CD4-positive, alpha-beta memory T cell (primary cell): ENCODE results near the gene LCTL. TPM values are rescaled to one million over a fixed set of nuclear protein-coding genes. Genes with fewer than 3 reads are reported as not detected.

Experiments
- CTCF ChIA-PET: fragments of 350-600 bp; sonication (Branson Sonifier 250); formaldehyde crosslinking; loops from one replicate; lab custom pipeline; 2021; ENCODE audit warnings: inconsistent platforms; ENCODE audit not compliant: partially characterized antibody; lab: Charles Lee
- POLR2A ChIA-PET: fragments of 350-600 bp; sonication (Branson Sonifier 250); formaldehyde crosslinking; loops from one replicate; lab custom pipeline; 2021; ENCODE audit not compliant: partially characterized antibody; lab: Charles Lee
- DNase-seq, 5 donors: peaks; one replicate each; pipeline versions ENCODE4 v3.0.0 to v3.0.0-alpha.2; 2020 to 2022; ENCODE audit warnings: mixed read lengths in 1 of 5
- H3K27ac ChIP-seq: one replicate; pipeline ENCODE4 v1.7.0; 2013; ENCODE audit warnings: low read depth, low read length
- H3K27me3 ChIP-seq: 2 replicates; pipeline ENCODE4 v1.7.0; 2013; ENCODE audit warnings: mild to moderate bottlenecking, low read length, moderate library complexity; ENCODE audit not compliant: insufficient read depth
- H3K36me3 ChIP-seq: 2 replicates; pipeline ENCODE4 v1.7.0; 2013; ENCODE audit warnings: mild to moderate bottlenecking, low read length, moderate library complexity; ENCODE audit not compliant: insufficient read depth
- H3K4me1 ChIP-seq: 2 replicates; pipeline ENCODE4 v1.7.0; 2013; ENCODE audit warnings: mild to moderate bottlenecking, low read length, moderate library complexity; ENCODE audit not compliant: insufficient read depth
- H3K4me3 ChIP-seq, 2 donors: one replicate each; pipeline ENCODE4 v1.7.0; 2013; ENCODE audit warnings: low read length in 2 of 2, mild to moderate bottlenecking in 1 of 2
- H3K9me3 ChIP-seq, 2 donors: one replicate each; pipeline ENCODE4 v1.7.0; 2013; ENCODE audit warnings: low read length in 2 of 2, control low read depth in 1 of 2; ENCODE audit not compliant: control insufficient read depth in 1 of 2
- H3K27ac Mint-ChIP-seq, 7 donors: one replicate each; pipeline ENCODE4 v1.8.0; 2020 to 2021; ENCODE audit warnings: mixed read lengths in 7 of 7, mild to moderate bottlenecking in 6 of 7, inconsistent platforms in 3 of 7, moderate library complexity in 3 of 7
- H3K27me3 Mint-ChIP-seq, 2 donors: one replicate each; pipeline ENCODE4 v1.8.0; 2020 to 2021; ENCODE audit warnings: mixed read lengths in 2 of 2
- H3K36me3 Mint-ChIP-seq, 2 donors: one replicate each; pipeline ENCODE4 v1.8.0; 2020 to 2021; ENCODE audit warnings: mixed read lengths in 2 of 2, inconsistent platforms in 1 of 2, mild to moderate bottlenecking in 1 of 2
- H3K4me1 Mint-ChIP-seq, 4 donors: one replicate each; pipeline ENCODE4 v1.8.0; 2020 to 2021; ENCODE audit warnings: mixed read lengths in 4 of 4, mild to moderate bottlenecking in 1 of 4
- H3K4me3 Mint-ChIP-seq, 8 donors: one replicate each; pipeline ENCODE4 v1.8.0; 2020 to 2021; ENCODE audit warnings: mixed read lengths in 8 of 8, mild to moderate bottlenecking in 7 of 8, moderate library complexity in 6 of 8, inconsistent platforms in 3 of 8
- H3K9me3 Mint-ChIP-seq, 8 donors: one replicate each; pipeline ENCODE4 v1.8.0; 2020 to 2021; ENCODE audit warnings: mixed read lengths in 8 of 8, mild to moderate bottlenecking in 5 of 8, inconsistent platforms in 3 of 8, moderate library complexity in 1 of 8
- intact Hi-C: fragments of 100-400 bp; cut with micrococcal nuclease; formaldehyde crosslinking; loops from one replicate; pipeline ENCODE4 v1.15.1; 2023
- polyA plus RNA-seq, 2 donors: library from polyadenylated mRNA; unstranded; fragments of 300-500 nt; fragmentation: Illumina TruSeq; gene quantifications; one replicate each; pipeline ENCODE4 v1.2.3, GENCODE V29; 2021
- total RNA-seq, 2 experiments: library from RNA; stranded (reverse); gene quantifications; one replicate each; pipeline ENCODE4 v1.2.3, GENCODE V29; 2021

The LCTL gene
- total and polyA plus RNA-seq, 4 experiments from 2014 or later, result not detected

DNA sequence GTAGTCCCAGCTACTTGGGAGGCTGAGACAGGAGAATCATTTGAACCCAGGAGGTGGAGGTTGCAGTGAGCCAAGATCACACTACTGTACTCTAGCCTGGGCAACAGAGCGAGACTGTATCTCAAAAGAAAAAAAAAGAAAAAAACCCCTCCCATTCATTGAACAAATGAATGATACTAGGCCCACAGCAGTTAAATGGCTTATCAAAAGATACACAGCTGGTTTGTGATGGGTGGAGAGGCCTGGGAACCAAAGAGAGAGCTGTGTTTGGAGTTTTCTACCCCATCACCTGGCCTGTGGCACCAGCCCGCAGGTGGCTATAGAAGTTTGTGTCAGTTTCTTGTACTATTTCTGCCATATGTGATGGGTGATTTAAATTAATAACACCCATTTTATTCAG, 43.1 kb upstream of the LCTL start:
- Mint-ChIP-seq H3K27ac (no peak overlapping the region), H3K4me3 (no peak overlapping the region), H3K27me3 (peaks cover 0 to 3% of the 10 kb centered on the region in 2 donors), H3K9me3 (peaks cover 0 to 2% (median 0%) of the 10 kb centered on the region in 8 donors), H3K36me3 (no peaks in the 10 kb centered on the region), H3K4me1 (peaks cover 0 to 1% (median under 1%) of the 10 kb centered on the region in 4 donors)
- intact Hi-C loops, result no loop called here
- ChIA-PET POLR2A (no interaction called here), CTCF (interaction anchor here (2.3 to 8.5 kb wide), 2 partner anchors 10 to 242 kb away, joined by 6 to 65 read pairs; no protein-coding TSS in a partner anchor)
- no peaks in the 10 kb centered on the region for H3K36me3 ChIP-seq
- no peaks in the 10 kb centered on the region for H3K27me3 ChIP-seq
- H3K4me3 ChIP-seq, result no peak overlapping the region
- DNase-seq, result no peak
- H3K9me3 ChIP-seq, result no peaks in the 10 kb centered on the region
- no peak overlapping the region for H3K27ac ChIP-seq
- H3K4me1 ChIP-seq, result no peaks in the 10 kb centered on the region

DNA sequence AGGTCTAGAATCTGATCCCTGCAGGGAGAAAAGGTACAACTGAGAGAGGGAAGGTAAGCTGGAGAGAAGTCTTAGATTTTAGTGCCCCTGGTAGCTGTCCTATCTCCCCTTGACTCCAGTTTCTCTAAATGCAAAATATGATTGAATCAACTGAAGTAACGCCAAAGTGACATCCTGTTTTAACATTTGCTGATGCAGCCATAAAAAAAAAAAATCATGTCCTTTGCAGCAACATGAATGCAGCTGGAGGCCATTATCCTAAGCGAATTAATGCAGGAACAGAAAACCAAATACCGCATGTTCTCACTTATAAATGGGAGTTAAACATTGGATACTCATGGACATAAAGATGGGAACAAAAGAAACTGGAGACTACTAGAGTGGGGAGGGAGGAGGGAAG, 42.4 kb upstream of the LCTL start:
- DNase-seq, result no peak
- Mint-ChIP-seq H3K9me3 (peaks cover 0 to 2% (median 0%) of the 10 kb centered on the region in 8 donors), H3K4me3 (no peak overlapping the region), H3K27ac (no peak overlapping the region), H3K36me3 (no peaks in the 10 kb centered on the region), H3K4me1 (peaks cover 0 to 1% (median 0%) of the 10 kb centered on the region in 4 donors), H3K27me3 (peaks cover 0 to 3% of the 10 kb centered on the region in 2 donors)
- Histone ChIP-seq H3K27me3 (no peaks in the 10 kb centered on the region), H3K36me3 (no peaks in the 10 kb centered on the region), H3K27ac (no peak overlapping the region), H3K4me1 (no peaks in the 10 kb centered on the region), H3K4me3 (no peak overlapping the region), H3K9me3 (no peaks in the 10 kb centered on the region)
- ChIA-PET POLR2A (no interaction called here), CTCF (interaction anchor here (1.7 to 8.5 kb wide), 3 partner anchors 8 to 243 kb away, joined by 3 to 65 read pairs (median 13); no protein-coding TSS in a partner anchor)
- intact Hi-C loops, result no loop called here

DNA sequence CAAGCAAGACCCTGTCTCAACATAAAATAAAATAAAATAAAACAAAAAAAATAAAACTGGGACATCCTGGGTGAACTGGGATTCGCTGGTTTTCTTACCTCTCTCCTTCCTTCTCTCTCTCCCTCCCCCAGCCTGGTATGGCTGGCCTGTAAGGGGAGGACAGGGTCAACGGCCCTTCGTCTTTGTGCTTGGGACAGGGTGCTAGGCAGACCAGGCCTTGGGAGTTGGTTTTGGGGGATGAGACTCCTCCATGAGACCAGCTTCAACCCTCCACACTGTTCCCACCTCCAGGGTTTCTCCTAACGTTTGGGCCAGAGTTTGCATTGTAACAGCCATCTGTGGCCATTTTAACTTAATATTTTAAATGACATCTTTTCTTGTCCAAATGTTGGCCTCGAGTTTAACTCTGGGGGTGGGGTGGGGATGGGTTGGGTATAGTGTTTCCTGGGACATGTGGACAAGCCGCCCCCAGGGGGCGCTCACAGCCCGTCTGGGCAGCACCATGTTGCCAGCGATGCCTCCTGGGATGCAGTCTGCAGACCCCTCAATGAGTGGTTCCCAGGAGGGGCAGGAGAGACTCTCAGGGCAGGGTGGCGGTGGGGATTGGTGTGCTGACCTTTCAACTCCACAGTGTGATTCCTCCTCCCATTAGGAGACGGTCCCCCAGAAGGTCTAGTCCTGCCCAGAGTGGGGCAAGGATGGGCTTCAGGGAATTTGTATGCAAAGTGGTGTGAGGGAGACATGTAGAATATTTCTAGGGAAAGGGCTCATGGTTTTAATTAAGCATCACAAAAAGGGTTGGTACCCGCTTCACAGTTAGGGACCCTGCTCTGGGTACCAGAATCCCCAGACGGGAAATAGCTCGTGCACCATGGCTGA, 37.7 kb upstream of the LCTL start:
- Histone ChIP-seq H3K4me1 (no peaks in the 10 kb centered on the region), H3K27me3 (no peaks in the 10 kb centered on the region), H3K27ac (no peak overlapping the region), H3K4me3 (no peak overlapping the region), H3K36me3 (no peaks in the 10 kb centered on the region), H3K9me3 (no peaks in the 10 kb centered on the region)
- Mint-ChIP-seq H3K4me1 (peaks cover 0 to under 1% (median under 1%) of the 10 kb centered on the region in 4 donors), H3K9me3 (peaks cover 0 to 1% (median 0%) of the 10 kb centered on the region in 8 donors), H3K36me3 (no peaks in the 10 kb centered on the region), H3K27me3 (peaks cover 5 to 12% of the 10 kb centered on the region in 2 donors), H3K4me3 (no peak overlapping the region), H3K27ac (no peak overlapping the region)
- POLR2A ChIA-PET, result no interaction called here
- intact Hi-C loops, result loop anchor here (1.0 kb wide), 1 partner anchor 248 kb away; no protein-coding TSS in a partner anchor
- CTCF ChIA-PET, result interaction anchor here (0.7 to 8.5 kb wide), 5 partner anchors 11 to 248 kb away, joined by 3 to 65 read pairs (median 5); no protein-coding TSS in a partner anchor
- DNase-seq, result peak in 4 of 5 donors; percentile 41 to 49 (median 48)

DNA sequence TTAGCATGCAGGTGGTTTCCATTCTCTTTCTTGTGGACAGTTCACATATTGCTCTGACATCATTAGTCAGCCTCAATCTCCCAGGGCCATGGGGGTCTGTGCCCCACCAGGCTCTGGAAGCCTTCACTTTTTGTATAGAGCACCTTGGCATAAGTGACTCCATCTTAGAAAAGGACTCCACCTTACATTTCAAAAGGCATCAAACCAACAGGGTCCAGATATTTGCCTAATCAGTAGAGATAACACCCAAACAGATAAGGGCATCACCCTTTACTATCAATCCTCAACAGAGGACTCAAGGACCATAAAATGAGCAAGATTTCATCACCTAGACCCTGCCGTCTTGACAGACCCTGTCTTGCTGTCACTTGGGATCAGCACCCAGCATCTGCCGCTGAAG, 35.7 kb upstream of the LCTL start:
- no peaks in the 10 kb centered on the region for H3K36me3 ChIP-seq
- CTCF ChIA-PET, result no interaction called here
- H3K27me3 ChIP-seq, result no peaks in the 10 kb centered on the region
- no peak overlapping the region for H3K4me3 ChIP-seq
- no peaks in the 10 kb centered on the region for H3K9me3 ChIP-seq
- Mint-ChIP-seq H3K27me3 (peaks cover 5 to 12% of the 10 kb centered on the region in 2 donors), H3K4me3 (no peak overlapping the region), H3K36me3 (no peaks in the 10 kb centered on the region), H3K27ac (no peak overlapping the region), H3K4me1 (peaks cover 3 to 5% (median 5%) of the 10 kb centered on the region in 4 donors), H3K9me3 (no peaks in the 10 kb centered on the region)
- no peaks in the 10 kb centered on the region for H3K4me1 ChIP-seq
- POLR2A ChIA-PET, result no interaction called here
- intact Hi-C loops, result no loop called here
- DNase-seq, result no peak
- no peak overlapping the region for H3K27ac ChIP-seq

DNA sequence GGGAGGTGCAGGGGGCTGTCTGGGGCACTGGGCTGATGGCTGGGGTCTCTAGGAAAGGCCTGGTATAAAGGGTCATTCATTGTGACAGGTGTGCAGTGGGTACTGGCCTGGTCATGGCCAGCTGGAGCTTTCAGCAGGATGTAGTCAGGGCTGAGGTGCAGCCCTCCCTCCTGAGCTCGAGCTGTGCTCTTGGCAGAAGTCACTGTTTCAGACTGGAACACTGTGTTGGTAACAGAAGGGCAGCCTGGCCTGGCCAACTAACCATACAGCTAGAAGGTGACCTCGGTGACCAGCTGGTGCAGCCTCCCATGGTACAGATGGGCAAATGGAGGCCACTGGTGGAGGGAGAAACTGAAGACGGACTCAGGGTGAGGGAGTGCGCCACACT, 34.4 kb upstream of the LCTL start:
- no peaks in the 10 kb centered on the region for H3K4me1 ChIP-seq
- CTCF ChIA-PET, result interaction anchor here (1.1 to 1.5 kb wide), 2 partner anchors 18 to 252 kb away, joined by 3 to 7 read pairs; no protein-coding TSS in a partner anchor
- H3K36me3 ChIP-seq, result no peaks in the 10 kb centered on the region
- Mint-ChIP-seq H3K36me3 (no peaks in the 10 kb centered on the region), H3K4me3 (no peak overlapping the region), H3K4me1 (peaks cover 3 to 5% (median 5%) of the 10 kb centered on the region in 4 donors), H3K9me3 (no peaks in the 10 kb centered on the region), H3K27ac (no peak overlapping the region), H3K27me3 (peaks cover 5 to 12% of the 10 kb centered on the region in 2 donors)
- no peak overlapping the region for H3K27ac ChIP-seq
- H3K4me3 ChIP-seq, result no peak overlapping the region
- H3K27me3 ChIP-seq, result no peaks in the 10 kb centered on the region
- POLR2A ChIA-PET, result no interaction called here
- intact Hi-C loops, result no loop called here
- no peak for DNase-seq
- no peaks in the 10 kb centered on the region for H3K9me3 ChIP-seq

DNA sequence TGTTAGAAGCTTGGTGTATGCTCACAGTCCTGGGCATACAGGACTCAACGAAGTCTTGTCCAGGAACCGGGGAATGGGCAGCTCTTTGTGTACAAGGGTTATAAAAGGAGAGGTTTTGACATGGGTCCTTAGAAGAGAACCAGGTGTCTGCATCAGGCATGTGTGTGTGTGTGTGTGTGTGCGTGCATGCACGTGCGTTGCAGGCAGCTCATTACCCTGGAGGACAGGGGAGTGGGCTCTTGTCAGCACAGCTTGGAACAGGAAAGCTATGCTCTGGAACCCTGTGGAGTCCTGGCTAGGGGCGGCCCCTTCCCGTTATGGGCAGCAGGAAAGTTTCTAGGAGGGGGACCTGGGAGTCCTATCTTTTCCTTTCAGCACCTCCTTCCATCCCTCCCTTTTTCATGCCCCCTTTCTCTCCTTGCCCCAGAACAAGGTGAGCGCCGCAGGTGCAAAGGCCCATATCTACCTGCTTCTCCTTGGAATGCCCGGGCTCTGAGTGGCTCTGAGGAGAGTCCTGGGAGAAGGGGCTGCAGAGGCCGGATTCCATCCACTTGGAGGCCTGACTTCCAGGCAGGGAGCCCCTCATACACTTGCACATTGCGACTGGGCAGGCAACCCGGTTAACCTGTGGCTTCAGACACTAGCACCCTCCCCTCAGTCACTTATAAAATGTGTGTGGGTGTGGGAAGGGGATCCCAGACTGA, 33.9 kb upstream of the LCTL start:
- no peaks in the 10 kb centered on the region for H3K27me3 ChIP-seq
- no peaks in the 10 kb centered on the region for H3K9me3 Mint-ChIP-seq
- no peak overlapping the region for H3K27ac ChIP-seq
- ChIA-PET POLR2A (no interaction called here), CTCF (interaction anchor here (1.5 kb wide), 1 partner anchor 252 kb away, joined by 7 read pairs; no protein-coding TSS in a partner anchor)
- no peak overlapping the region for H3K27ac Mint-ChIP-seq
- H3K9me3 ChIP-seq, result no peaks in the 10 kb centered on the region
- H3K36me3 Mint-ChIP-seq, result no peaks in the 10 kb centered on the region
- no peaks in the 10 kb centered on the region for H3K4me1 ChIP-seq
- no peaks in the 10 kb centered on the region for H3K36me3 ChIP-seq
- no peak overlapping the region for H3K4me3 Mint-ChIP-seq
- peaks cover 3 to 5% (median 5%) of the 10 kb centered on the region in 4 donors for H3K4me1 Mint-ChIP-seq
- no peak overlapping the region for H3K4me3 ChIP-seq
- intact Hi-C loops, result no loop called here
- DNase-seq, result no peak
- peaks cover 5 to 12% of the 10 kb centered on the region in 2 donors for H3K27me3 Mint-ChIP-seq
